Measurements from ENCODE around the gene PEAR1. TPM values are rescaled to one million over a fixed set of nuclear protein-coding genes. Genes with fewer than 3 reads are reported as not detected.

Gene PEAR1
- total and polyA plus RNA-seq, 4 experiments from 2014 or later = 0.32 to 0.36 TPM; not detected in 2

DNA sequence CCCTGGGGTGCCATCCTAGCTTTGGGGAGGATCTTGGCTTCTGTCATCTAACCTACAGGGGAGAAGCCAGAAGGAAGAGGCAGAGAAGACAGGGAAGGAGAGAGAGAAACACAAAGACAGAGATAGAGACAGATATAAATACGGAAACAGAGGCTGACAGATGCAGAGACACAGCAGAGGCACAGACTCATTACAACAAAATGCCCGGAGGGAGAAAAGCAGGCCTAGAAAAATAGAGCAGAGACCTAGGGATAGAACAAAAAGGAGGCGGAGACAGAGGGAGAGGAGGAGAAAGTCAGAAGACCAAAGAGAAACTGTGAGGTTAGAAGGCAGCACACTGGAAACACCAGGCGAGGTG is 1.9 kb downstream of the PEAR1 start:
- no peak overlapping the region for H3K27ac ChIP-seq (ENCODE audit: low read depth, low read length)
- peaks cover 11% of the 10 kb centered on the region for H3K27me3 ChIP-seq (ENCODE audit: insufficient read depth, low read length)
- no peaks in the 10 kb centered on the region for H3K36me3 ChIP-seq (ENCODE audit: insufficient read depth, low read length)

GRCh38 chr1:156895927-156896326 is 2.4 kb downstream of the PEAR1 start:
- H3K27me3 Mint-ChIP-seq = peaks cover 22 to 31% of the 10 kb centered on the region in 2 donors
- ChIA-PET CTCF (ENCODE audit: partially characterized antibody) (interaction anchor here (1.0 kb wide), 1 partner anchor 32 kb away, joined by 3 read pairs; no protein-coding TSS in a partner anchor), POLR2A (ENCODE audit: partially characterized antibody) (no interaction called here)
- Histone ChIP-seq H3K9me3 (ENCODE audit: control insufficient read depth in 1 of 2, low read length in 2 of 2) (no peaks in the 10 kb centered on the region), H3K4me3 (ENCODE audit: low read length in 2 of 2) (no peak overlapping the region), H3K4me1 (ENCODE audit: insufficient read depth, low read length) (peaks cover 22% of the 10 kb centered on the region), H3K27ac (ENCODE audit: low read depth, low read length) (no peak overlapping the region), H3K36me3 (ENCODE audit: insufficient read depth, low read length) (no peaks in the 10 kb centered on the region), H3K27me3 (ENCODE audit: insufficient read depth, low read length) (peaks cover 11% of the 10 kb centered on the region)
- no peak overlapping the region for H3K4me3 Mint-ChIP-seq
- intact Hi-C loops (cut with micrococcal nuclease) = loop anchor here (10.0 kb wide), 1 partner anchor 179 kb away; no protein-coding TSS in a partner anchor
- peak overlapping the region in 1 of 7 donors; percentile 28 for H3K27ac Mint-ChIP-seq
- H3K4me1 Mint-ChIP-seq = peaks cover 5 to 24% (median 10%) of the 10 kb centered on the region in 4 donors
- DNase-seq = no peak
- no peaks in the 10 kb centered on the region for H3K36me3 Mint-ChIP-seq
- peaks cover 0 to 2% (median 0%) of the 10 kb centered on the region in 8 donors for H3K9me3 Mint-ChIP-seq

More for the DNA sequence above, 1.9 kb downstream of the PEAR1 start:
- peaks cover 22% of the 10 kb centered on the region for H3K4me1 ChIP-seq (ENCODE audit: insufficient read depth, low read length)
- Mint-ChIP-seq H3K27me3 (peaks cover 22 to 31% of the 10 kb centered on the region in 2 donors), H3K36me3 (no peaks in the 10 kb centered on the region), H3K4me1 (peaks cover 5 to 25% (median 10%) of the 10 kb centered on the region in 4 donors), H3K4me3 (no peak overlapping the region), H3K27ac (peak overlapping the region in 1 of 7 donors; percentile 28), H3K9me3 (peaks cover 0 to 2% (median 0%) of the 10 kb centered on the region in 8 donors)
- intact Hi-C loops (cut with micrococcal nuclease) = loop anchor here (10.0 kb wide), 1 partner anchor 179 kb away; no protein-coding TSS in a partner anchor
- H3K4me3 ChIP-seq (ENCODE audit: low read length in 2 of 2) = no peak overlapping the region
- ChIA-PET CTCF (ENCODE audit: partially characterized antibody) (interaction anchor here (1.5 kb wide), 1 partner anchor 179 kb away, joined by 3 read pairs; no protein-coding TSS in a partner anchor), POLR2A (ENCODE audit: partially characterized antibody) (no interaction called here)
- no peaks in the 10 kb centered on the region for H3K9me3 ChIP-seq (ENCODE audit: control insufficient read depth in 1 of 2, low read length in 2 of 2)
- DNase-seq = no peak

DNA sequence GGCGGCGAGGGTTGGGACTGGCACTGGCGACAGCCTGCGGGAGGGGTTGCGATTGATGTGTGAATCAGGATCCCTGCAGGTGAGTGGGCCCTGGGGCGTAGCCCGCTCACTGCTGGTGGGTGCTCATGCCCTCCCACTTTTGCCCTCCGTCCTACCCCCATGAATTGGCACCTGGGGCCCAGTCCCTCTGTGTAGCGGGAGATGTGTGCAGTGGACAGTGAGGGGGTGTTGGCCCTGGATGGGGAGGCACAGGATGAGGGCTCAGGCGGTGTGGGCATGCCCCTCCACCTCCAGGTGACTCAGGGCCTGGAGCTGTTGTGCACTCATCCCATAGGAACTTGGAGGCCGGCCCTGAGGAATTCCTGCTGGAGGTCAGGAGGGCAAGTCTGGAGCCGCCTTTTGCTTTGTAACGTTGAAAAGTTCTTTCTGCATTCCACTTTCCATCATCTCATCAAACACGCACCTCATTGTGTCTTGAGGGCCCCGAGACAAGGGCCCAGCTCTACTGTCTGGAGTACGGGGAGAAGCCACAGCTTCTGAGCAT is 3.0 kb downstream of the PEAR1 start:
- Mint-ChIP-seq H3K9me3 (peaks cover 0 to 2% (median 0%) of the 10 kb centered on the region in 8 donors), H3K4me1 (peaks cover 3 to 23% (median 10%) of the 10 kb centered on the region in 4 donors), H3K27me3 (peaks cover 23 to 34% of the 10 kb centered on the region in 2 donors), H3K4me3 (no peak overlapping the region), H3K36me3 (no peaks in the 10 kb centered on the region), H3K27ac (no peak overlapping the region)
- ChIA-PET POLR2A (ENCODE audit: partially characterized antibody) (no interaction called here), CTCF (ENCODE audit: partially characterized antibody) (interaction anchor here (1.0 kb wide), 1 partner anchor 31 kb away, joined by 3 read pairs; no protein-coding TSS in a partner anchor)
- Histone ChIP-seq H3K4me1 (ENCODE audit: insufficient read depth, low read length) (peaks cover 22% of the 10 kb centered on the region), H3K4me3 (ENCODE audit: low read length in 2 of 2) (no peak overlapping the region), H3K36me3 (ENCODE audit: insufficient read depth, low read length) (no peaks in the 10 kb centered on the region), H3K9me3 (ENCODE audit: control insufficient read depth in 1 of 2, low read length in 2 of 2) (no peaks in the 10 kb centered on the region), H3K27me3 (ENCODE audit: insufficient read depth, low read length) (peaks cover 11% of the 10 kb centered on the region), H3K27ac (ENCODE audit: low read depth, low read length) (no peak overlapping the region)
- intact Hi-C loops (cut with micrococcal nuclease) = loop anchor here (10.0 kb wide), 1 partner anchor 178 kb away; no protein-coding TSS in a partner anchor
- DNase-seq = no peak

DNA sequence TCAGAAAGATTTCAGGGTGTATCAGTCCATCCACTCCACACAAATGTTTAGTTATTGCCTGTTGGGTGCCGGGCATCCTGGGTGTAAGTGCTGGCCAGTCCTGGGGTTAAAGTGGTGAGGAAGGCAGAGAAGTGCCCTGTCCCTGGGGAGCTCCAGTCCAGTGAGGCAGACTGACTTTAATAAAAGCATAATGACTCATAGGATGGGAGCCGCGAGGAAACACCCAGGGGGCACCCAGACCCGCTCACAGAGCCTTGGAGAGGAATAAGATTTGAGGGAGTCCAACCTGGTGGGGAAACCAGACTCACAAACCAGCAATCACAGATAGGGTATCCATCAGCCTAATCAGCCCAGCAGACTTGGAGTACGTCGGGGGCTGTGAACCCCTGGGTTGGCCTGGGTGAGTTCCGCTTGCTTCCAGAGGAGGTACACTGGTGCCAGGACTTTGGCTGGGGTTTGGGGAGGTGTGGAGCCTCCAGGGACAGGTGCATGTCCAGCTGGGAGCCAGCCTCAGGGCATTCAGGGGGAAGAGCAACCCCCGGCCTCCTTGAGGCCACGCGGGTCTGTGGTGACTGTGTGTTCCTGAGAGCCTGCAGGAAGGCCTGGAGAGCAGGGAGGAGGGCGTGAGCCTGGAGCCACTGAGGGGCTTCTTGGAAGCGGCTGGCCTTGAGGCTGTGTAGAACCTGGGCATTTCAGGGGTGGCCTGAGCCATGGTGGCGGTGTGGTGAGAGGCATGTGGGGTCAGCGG is 3.7 kb downstream of the PEAR1 start:
- H3K27ac Mint-ChIP-seq = peak overlapping the region in 2 of 7 donors; percentile 46 to 72
- CTCF ChIA-PET (ENCODE audit: partially characterized antibody) = interaction anchor here (0.5 to 1.0 kb wide), 2 partner anchors 31 to 59 kb away, joined by 3 read pairs; no protein-coding TSS in a partner anchor

GRCh38 chr1:156898161-156898566 is 4.6 kb downstream of the PEAR1 start:
- no peak overlapping the region for H3K4me3 ChIP-seq (ENCODE audit: low read length in 2 of 2)
- peaks cover 8% of the 10 kb centered on the region for H3K4me1 ChIP-seq (ENCODE audit: insufficient read depth, low read length)
- Mint-ChIP-seq H3K9me3 (peaks cover 0 to 2% (median 0%) of the 10 kb centered on the region in 8 donors), H3K36me3 (no peaks in the 10 kb centered on the region), H3K27me3 (peaks cover 23 to 31% of the 10 kb centered on the region in 2 donors), H3K4me1 (peaks cover under 1 to 12% (median 3%) of the 10 kb centered on the region in 4 donors), H3K27ac (peak overlapping the region in 2 of 7 donors; percentile 12 to 58), H3K4me3 (no peak overlapping the region)
- H3K27ac ChIP-seq (ENCODE audit: low read depth, low read length) = no peak overlapping the region
- ChIA-PET CTCF (ENCODE audit: partially characterized antibody) (interaction anchor here (1.2 to 1.5 kb wide), 2 partner anchors 9 to 60 kb away, joined by 4 to 7 read pairs; no protein-coding TSS in a partner anchor), POLR2A (ENCODE audit: partially characterized antibody) (no interaction called here)
- peaks cover 11% of the 10 kb centered on the region for H3K27me3 ChIP-seq (ENCODE audit: insufficient read depth, low read length)
- no peaks in the 10 kb centered on the region for H3K36me3 ChIP-seq (ENCODE audit: insufficient read depth, low read length)
- intact Hi-C loops (cut with micrococcal nuclease) = loop anchor here (10.0 kb wide), 1 partner anchor 177 kb away; no protein-coding TSS in a partner anchor
- DNase-seq = no peak
- H3K9me3 ChIP-seq (ENCODE audit: control insufficient read depth in 1 of 2, low read length in 2 of 2) = no peaks in the 10 kb centered on the region

More for the DNA sequence above, 3.7 kb downstream of the PEAR1 start:
- Histone ChIP-seq H3K4me3 (ENCODE audit: low read length in 2 of 2) (no peak overlapping the region), H3K36me3 (ENCODE audit: insufficient read depth, low read length) (no peaks in the 10 kb centered on the region), H3K27me3 (ENCODE audit: insufficient read depth, low read length) (peaks cover 11% of the 10 kb centered on the region), H3K9me3 (ENCODE audit: control insufficient read depth in 1 of 2, low read length in 2 of 2) (no peaks in the 10 kb centered on the region), H3K27ac (ENCODE audit: low read depth, low read length) (no peak overlapping the region), H3K4me1 (ENCODE audit: insufficient read depth, low read length) (peaks cover 17% of the 10 kb centered on the region)
- Mint-ChIP-seq H3K4me1 (peaks cover 2 to 16% (median 6%) of the 10 kb centered on the region in 4 donors), H3K4me3 (no peak overlapping the region), H3K27me3 (peaks cover 23 to 33% of the 10 kb centered on the region in 2 donors), H3K36me3 (no peaks in the 10 kb centered on the region), H3K9me3 (peaks cover 0 to 2% (median 0%) of the 10 kb centered on the region in 8 donors)
- intact Hi-C loops (cut with micrococcal nuclease) = loop anchor here (10.0 kb wide), 1 partner anchor 178 kb away; no protein-coding TSS in a partner anchor
- no peak for DNase-seq
- POLR2A ChIA-PET (ENCODE audit: partially characterized antibody) = no interaction called here

GRCh38 chr1:156898971-156899664 is 5.6 kb downstream of the PEAR1 start:
- peaks cover 0 to 2% (median 0%) of the 10 kb centered on the region in 8 donors for H3K9me3 Mint-ChIP-seq
- Histone ChIP-seq H3K4me3 (ENCODE audit: low read length in 2 of 2) (no peak overlapping the region), H3K36me3 (ENCODE audit: insufficient read depth, low read length) (no peaks in the 10 kb centered on the region), H3K27ac (ENCODE audit: low read depth, low read length) (no peak overlapping the region), H3K4me1 (ENCODE audit: insufficient read depth, low read length) (no peaks in the 10 kb centered on the region), H3K27me3 (ENCODE audit: insufficient read depth, low read length) (peaks cover 10% of the 10 kb centered on the region), H3K9me3 (ENCODE audit: control insufficient read depth in 1 of 2, low read length in 2 of 2) (no peaks in the 10 kb centered on the region)
- H3K4me1 Mint-ChIP-seq = peaks cover 0 to 9% (median 2%) of the 10 kb centered on the region in 4 donors
- no peaks in the 10 kb centered on the region for H3K36me3 Mint-ChIP-seq
- intact Hi-C loops (cut with micrococcal nuclease) = loop anchor here (10.0 kb wide), 1 partner anchor 176 kb away; no protein-coding TSS in a partner anchor
- CTCF ChIA-PET (ENCODE audit: partially characterized antibody) = interaction anchor here (1.2 to 1.5 kb wide), 2 partner anchors 9 to 61 kb away, joined by 4 to 7 read pairs; no protein-coding TSS in a partner anchor
- H3K27ac Mint-ChIP-seq = no peak overlapping the region
- no peak for DNase-seq
- POLR2A ChIA-PET (ENCODE audit: partially characterized antibody) = no interaction called here
- H3K27me3 Mint-ChIP-seq = peaks cover 22 to 32% of the 10 kb centered on the region in 2 donors
- no peak overlapping the region for H3K4me3 Mint-ChIP-seq
